Smooth muscle cell of the umbilical artery (primary cell): ENCODE data around the gene NKX1-2. TPM values are rescaled to one million over a fixed set of nuclear protein-coding genes. Genes with fewer than 3 reads are reported as not detected.

Experiments
- total RNA-seq: library from RNA; depleted of rRNA; stranded (reverse); fragments of >200 nt; gene quantifications from 2 replicates; pipeline ENCODE4 v1.2.3, GENCODE V29; 2014

Gene NKX1-2
- not detected in 2 replicates for total RNA-seq

GRCh38 chr10:124450012-124450782, at the start of gene NKX1-2:
Gene NKX1-2, minus strand, starts transcription at chr10:124450035. Its CDS starts 92 bp downstream, at chr10:124449943.

GRCh38 chr10:124461642-124462347, 12.0 kb upstream of the NKX1-2 start, which contains the start of gene LHPP:
Gene LHPP, plus strand, starts transcription at chr10:124461823. Its CDS starts 40 bp downstream, at chr10:124461863.

GRCh38 chr10:124418726-124419501, 30.9 kb downstream of the NKX1-2 start, which contains the start of gene OAT:
Gene OAT, minus strand, starts transcription at chr10:124418923. Its CDS starts 6,752 bp downstream, at chr10:124412171.

Other genes starting within 250 kb of the NKX1-2 start
- 204 and 223 TPM in 2 replicates for gene OAT, start 31.1 kb downstream of the NKX1-2 start, total RNA-seq
- gene LHPP, start 11.8 kb upstream of the NKX1-2 start, total RNA-seq: 12.4 and 17.5 TPM in 2 replicates